ENCODE measurements around the gene CWF19L1.

Gene CWF19L1

GRCh38 chr10:100248820-100249219, 18.6 kb downstream of the CWF19L1 start:
- no peak for DNase-seq (ENCODE audit: low read depth)

GRCh38 chr10:100245484-100246220, 21.8 kb downstream of the CWF19L1 start:
- DNase-seq (ENCODE audit: low read depth) = no peak

GRCh38 chr10:100239851-100240250, 27.6 kb downstream of the CWF19L1 start:
- DNase-seq (ENCODE audit: low read depth) = no peak

- no peak for DNase-seq (ENCODE audit: low read depth)
Observed at GRCh38 chr10:100238429-100238828, 29.0 kb downstream of the CWF19L1 start.

- peak; percentile 7 for DNase-seq (ENCODE audit: low read depth)
Observed at GRCh38 chr10:100232101-100232500, 35.3 kb downstream of the CWF19L1 start.

- no peak for DNase-seq (ENCODE audit: low read depth)
Observed at GRCh38 chr10:100229819-100230422, 37.5 kb downstream of the CWF19L1 start.

GRCh38 chr10:100223879-100224278, 43.6 kb downstream of the CWF19L1 start:
- no peak for DNase-seq (ENCODE audit: low read depth)

- DNase-seq (ENCODE audit: low read depth) = no peak
Observed at GRCh38 chr10:100222529-100222928, 44.9 kb downstream of the CWF19L1 start.

- no peak for DNase-seq (ENCODE audit: low read depth)
Observed at GRCh38 chr10:100216006-100216405, 51.4 kb downstream of the CWF19L1 start.

GRCh38 chr10:100209303-100209702, 58.1 kb downstream of the CWF19L1 start:
- peak; percentile 53 for DNase-seq (ENCODE audit: low read depth)

GRCh38 chr10:100208276-100208675, 59.2 kb downstream of the CWF19L1 start:
- no peak for DNase-seq (ENCODE audit: low read depth)

GRCh38 chr10:100204370-100204769, 63.1 kb downstream of the CWF19L1 start:
- DNase-seq (ENCODE audit: low read depth) = no peak

- DNase-seq (ENCODE audit: low read depth) = no peak
Observed at GRCh38 chr10:100201549-100201948, 65.9 kb downstream of the CWF19L1 start.

- DNase-seq (ENCODE audit: low read depth) = no peak
Observed at GRCh38 chr10:100194711-100195110, 72.7 kb downstream of the CWF19L1 start.

GRCh38 chr10:100192350-100192749, 75.1 kb downstream of the CWF19L1 start:
- no peak for DNase-seq (ENCODE audit: low read depth)

- peak; percentile 52 for DNase-seq (ENCODE audit: low read depth)
Observed at GRCh38 chr10:100186253-100187212, 80.9 kb downstream of the CWF19L1 start.

- peak; percentile 91 for DNase-seq (ENCODE audit: low read depth)
Observed at GRCh38 chr10:100185364-100186252, 81.8 kb downstream of the CWF19L1 start, which contains the start of gene ERLIN1. TSS of gene ERLIN1 (minus strand) at chr10:100186029. CDS start at chr10:100185626, 403 bp downstream.

GRCh38 chr10:100184840-100185239, 82.6 kb downstream of the CWF19L1 start:
- peak; percentile 48 for DNase-seq (ENCODE audit: low read depth)

- DNase-seq (ENCODE audit: low read depth) = peak; percentile 13
Observed at GRCh38 chr10:100184426-100184825, 83.0 kb downstream of the CWF19L1 start.

- DNase-seq (ENCODE audit: low read depth) = no peak
Observed at GRCh38 chr10:100183481-100183880, 84.0 kb downstream of the CWF19L1 start.

GRCh38 chr10:100182908-100183307, 84.5 kb downstream of the CWF19L1 start:
- no peak for DNase-seq (ENCODE audit: low read depth)
